Activated T-helper 2 cell treated with anti-CD3 and anti-CD28 coated beads, Interferon-gamma antibody, Interleukin-2, Interleukin-4, amounts not matched to agents 10 μg/mL and 5 μg/mL and 100 μg/mL, durations not matched to agents 14 hours and 24 hours and 36 hours (primary cell): ENCODE measurements around the gene PTH. TPM values are rescaled to one million over a fixed set of nuclear protein-coding genes. Genes with fewer than 3 reads are reported as not detected.

Experiments used
- total RNA-seq: library from RNA; stranded (reverse); gene quantifications from 2 replicates; pipeline ENCODE4 v1.2.3, GENCODE V29; 2022

The PTH gene
- total RNA-seq, 1 donor from 2014 or later, result not detected

Other genes starting within 250 kb of the PTH start
- gene BMAL1, start 218.2 kb downstream of the PTH start, total RNA-seq, result 17.9 and 21.1 TPM in 2 replicates
- gene BTBD10, start 32.8 kb downstream of the PTH start, total RNA-seq, result 22.6 and 24.9 TPM in 2 replicates
- 57.6 and 59.7 TPM in 2 replicates for gene FAR1, start 172.7 kb upstream of the PTH start, total RNA-seq